Natural killer cell (primary cell): Measurements from ENCODE around the gene FMO5. TPM values are rescaled to one million over a fixed set of nuclear protein-coding genes. Genes with fewer than 3 reads are reported as not detected.
"Not testable (repeated sequence)": the region's sequence is repeated elsewhere in the genome, so short reads cannot be mapped to it uniquely, and the experiment has no call there.

Source experiments
- ATAC-seq, 3 donors: fragments of 150-1000 bp in 2 of 3; fragments of 200-7000 bp in 1 of 3; cut with Tn5 transposase; 1 replicate in 1 of 3; 2 replicates in 2 of 3; pipeline ENCODE4 v1.10.0; 2021; ENCODE audit warnings: mild to moderate bottlenecking in 2 of 3, moderate library complexity in 2 of 3
- DNase-seq, 2 donors: peaks; one replicate each; pipeline versions ENCODE4 v3.0.0 to v3.0.0-alpha.2; 2013 to 2021; ENCODE audit warnings: mixed read lengths in 1 of 2
- H3K27ac ChIP-seq: one replicate; pipeline ENCODE4 v1.5.1; 2013; ENCODE audit warnings: mild to moderate bottlenecking, low read length
- H3K27me3 ChIP-seq: one replicate; pipeline ENCODE4 v1.6.1; 2013; ENCODE audit warnings: low read length; ENCODE audit not compliant: control insufficient read depth, insufficient read depth
- H3K36me3 ChIP-seq: one replicate; pipeline ENCODE4 v1.6.1; 2013; ENCODE audit warnings: low read length; ENCODE audit not compliant: control insufficient read depth, insufficient read depth
- H3K4me1 ChIP-seq: one replicate; pipeline ENCODE4 v1.6.1; 2013; ENCODE audit warnings: low read length; ENCODE audit not compliant: control insufficient read depth, insufficient read depth
- H3K4me3 ChIP-seq: one replicate; pipeline ENCODE4 v1.5.1; 2013; ENCODE audit warnings: low read length
- H3K9me3 ChIP-seq: one replicate; pipeline ENCODE4 v1.6.1; 2013; ENCODE audit warnings: low read length; ENCODE audit not compliant: control insufficient read depth, insufficient read depth
- H3K27ac Mint-ChIP-seq, 2 donors: one replicate each; pipeline ENCODE4 v1.8.0; 2022; ENCODE audit warnings: mild to moderate bottlenecking in 2 of 2, mixed read lengths in 2 of 2, moderate library complexity in 1 of 2
- H3K27me3 Mint-ChIP-seq, 2 donors: one replicate each; pipeline ENCODE4 v1.8.0; 2022; ENCODE audit warnings: low read depth in 2 of 2, mixed read lengths in 2 of 2
- H3K36me3 Mint-ChIP-seq: one replicate; pipeline ENCODE4 v1.8.0; 2022; ENCODE audit warnings: mixed read lengths
- H3K4me1 Mint-ChIP-seq, 2 donors: one replicate each; pipeline ENCODE4 v1.8.0; 2022; ENCODE audit warnings: mixed read lengths in 2 of 2
- H3K4me3 Mint-ChIP-seq: one replicate; pipeline ENCODE4 v1.8.0; 2022; ENCODE audit warnings: mild to moderate bottlenecking, moderate library complexity, mixed read lengths
- H3K9me3 Mint-ChIP-seq, 2 donors: one replicate each; pipeline ENCODE4 v1.8.0; 2022; ENCODE audit warnings: mixed read lengths in 2 of 2
- CTCF ChIP-seq: fragments of 200-600 bp; IDR thresholded peaks from one replicate; pipeline ENCODE4 v1.8.0; 2022; ENCODE audit warnings: antibody characterized with exemption
- WGBS: methylation state at CpG from one replicate; pipeline ENCODE4 v1.1.7; 2013; ENCODE audit warnings: missing lambda C conversion rate; ENCODE audit not compliant: insufficient coverage; 5-methylcytosine and 5-hydroxymethylcytosine counted together
- intact Hi-C: fragments of 100-400 bp; cut with micrococcal nuclease; formaldehyde crosslinking; loops from one replicate; pipeline ENCODE4 v1.14.2; 2022
- total RNA-seq, 4 donors: library from RNA; stranded (reverse); fragments of 120-200 nt in 1 of 4; gene quantifications; one replicate each; pipeline versions ENCODE4 v1.2.3 to v1.2.4, GENCODE V29; 2013 to 2022

The FMO5 gene
- total RNA-seq, 3 donors from 2014 or later (not counting 1 experiment from before 2014, with no cell fraction given): 5.8 to 6.0 (median 6.0) TPM

DNA sequence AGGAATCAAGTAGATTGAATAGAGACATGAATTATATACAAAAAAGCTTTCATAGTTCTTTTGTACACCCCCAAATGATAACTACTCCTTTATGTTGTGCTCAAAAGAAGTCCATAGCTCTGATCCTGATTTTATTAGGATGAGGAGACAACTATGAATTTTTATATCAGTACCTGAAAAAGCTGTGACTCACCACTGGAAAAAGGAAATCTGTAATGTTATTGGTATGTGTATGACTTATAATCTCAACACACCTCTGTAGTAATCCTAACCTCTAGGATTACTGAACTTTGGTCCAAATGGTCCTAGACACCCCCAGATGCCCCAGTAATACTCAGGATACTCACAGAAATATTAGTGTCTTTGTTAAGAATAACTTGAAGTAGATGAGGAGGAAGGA is 63.0 kb downstream of the FMO5 start:
- TF ChIP-seq CTCF: no peak
- Mint-ChIP-seq H3K27me3 (no peaks in the 10 kb centered on the region), H3K4me3 (no peak overlapping the region), H3K4me1 (peaks cover 0 to 10% of the 10 kb centered on the region in 2 donors), H3K36me3 (peaks cover 31% of the 10 kb centered on the region), H3K9me3 (no peaks in the 10 kb centered on the region), H3K27ac (no peak overlapping the region)
- Histone ChIP-seq H3K27me3 (no peaks in the 10 kb centered on the region), H3K36me3 (peaks cover 68% of the 10 kb centered on the region), H3K9me3 (no peaks in the 10 kb centered on the region), H3K4me3 (no peak overlapping the region), H3K27ac (no peak overlapping the region), H3K4me1 (no peaks in the 10 kb centered on the region)
- no peak for ATAC-seq
- intact Hi-C loops: no loop called here
- DNase-seq: no peak

DNA sequence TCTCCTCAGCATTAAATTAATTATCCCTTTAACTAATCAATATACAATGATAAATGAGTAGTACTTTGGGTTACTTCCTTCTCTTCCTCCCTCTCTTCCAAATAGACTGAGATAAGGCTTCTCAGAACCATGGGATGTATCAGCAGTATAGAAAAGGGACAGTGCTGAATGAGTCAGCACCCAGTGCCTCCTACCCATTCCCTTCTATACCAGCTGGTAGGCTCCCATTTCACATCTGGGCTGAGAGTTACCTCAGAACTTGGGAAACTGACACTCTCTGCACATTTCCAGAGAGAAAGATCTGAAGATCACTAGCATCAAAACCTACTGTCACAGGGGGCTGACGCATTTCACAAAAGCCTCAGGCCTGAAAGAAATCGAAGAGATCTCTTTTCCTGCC is 68.0 kb downstream of the FMO5 start:
- no CpG with 5 or more reads among the region's 2 CpGs for WGBS
- intact Hi-C loops, H3K27me3 ChIP-seq, H3K4me3 ChIP-seq, H3K27ac Mint-ChIP-seq, DNase-seq, ATAC-seq, H3K4me1 Mint-ChIP-seq, H3K27ac ChIP-seq, H3K9me3 Mint-ChIP-seq, H3K4me3 Mint-ChIP-seq, H3K27me3 Mint-ChIP-seq, H3K4me1 ChIP-seq, H3K9me3 ChIP-seq: not testable (repeated sequence)
- H3K36me3 Mint-ChIP-seq: peaks cover 41% of the 10 kb centered on the region
- peaks cover 56% of the 10 kb centered on the region for H3K36me3 ChIP-seq

DNA sequence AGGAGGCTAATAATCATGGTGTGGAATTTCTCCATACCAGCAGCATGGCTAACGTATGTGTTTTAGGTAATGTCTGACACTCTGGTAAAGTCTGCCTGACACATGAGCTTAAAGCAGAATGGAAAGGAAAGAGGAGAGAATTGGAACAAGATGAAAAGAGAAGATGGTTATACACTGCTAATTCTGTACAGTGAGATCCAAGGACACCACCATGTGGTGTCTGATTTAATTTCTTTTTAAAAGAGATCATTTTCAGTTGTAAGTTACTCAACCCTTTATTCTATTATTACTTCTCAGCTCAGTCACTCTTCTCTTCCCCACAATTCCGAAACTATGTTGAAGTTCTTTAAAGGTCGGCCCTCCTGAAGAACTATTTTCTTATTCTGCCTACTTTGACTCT is 68.5 kb downstream of the FMO5 start:
- no peaks in the 10 kb centered on the region for H3K4me1 ChIP-seq
- peaks cover 52% of the 10 kb centered on the region for H3K36me3 ChIP-seq
- H3K9me3 Mint-ChIP-seq: no peaks in the 10 kb centered on the region
- H3K4me3 ChIP-seq: no peak overlapping the region
- intact Hi-C loops: no loop called here
- H3K9me3 ChIP-seq: no peaks in the 10 kb centered on the region
- no peaks in the 10 kb centered on the region for H3K4me1 Mint-ChIP-seq
- no peaks in the 10 kb centered on the region for H3K27me3 Mint-ChIP-seq
- H3K4me3 Mint-ChIP-seq: no peak overlapping the region
- DNase-seq (no peak), ATAC-seq (no peak)
- peaks cover 41% of the 10 kb centered on the region for H3K36me3 Mint-ChIP-seq
- H3K27ac Mint-ChIP-seq: no peak overlapping the region
- no peak for TF ChIP-seq CTCF
- no peak overlapping the region for H3K27ac ChIP-seq
- no peaks in the 10 kb centered on the region for H3K27me3 ChIP-seq
- 100% methylated on average over 3 of the region's 3 CpGs for WGBS

DNA sequence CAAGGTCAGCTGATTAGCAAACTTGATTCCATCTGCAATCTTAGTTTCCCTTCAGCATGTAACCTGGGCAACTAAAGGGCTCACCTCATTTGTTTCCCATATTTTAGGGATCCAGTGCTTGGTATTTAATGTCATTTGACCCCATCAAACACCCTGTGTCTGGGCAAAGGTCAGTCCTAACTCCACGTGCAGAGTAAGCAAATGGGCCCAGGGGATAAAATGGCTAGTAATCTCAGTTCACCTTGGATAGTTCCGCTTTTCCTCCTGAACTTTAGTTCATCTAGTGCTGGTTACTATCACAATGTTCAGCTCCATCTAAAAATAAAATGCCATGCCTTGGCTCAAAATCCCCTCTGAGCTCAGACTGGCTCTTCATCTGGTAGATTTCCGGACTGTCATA is 72.4 kb downstream of the FMO5 start:
- H3K36me3 ChIP-seq: peaks cover 15% of the 10 kb centered on the region
- H3K4me3 ChIP-seq: no peak overlapping the region
- DNase-seq (no peak), ATAC-seq (no peak)
- no peaks in the 10 kb centered on the region for H3K4me1 ChIP-seq
- Mint-ChIP-seq H3K4me1 (no peaks in the 10 kb centered on the region), H3K36me3 (peaks cover 16% of the 10 kb centered on the region), H3K4me3 (no peak overlapping the region), H3K27me3 (no peaks in the 10 kb centered on the region), H3K27ac (no peak overlapping the region), H3K9me3 (no peaks in the 10 kb centered on the region)
- intact Hi-C loops: no loop called here
- no peak for TF ChIP-seq CTCF
- H3K27ac ChIP-seq: no peak overlapping the region
- WGBS: 97% methylated on average over 3 of the region's 3 CpGs
- no peaks in the 10 kb centered on the region for H3K27me3 ChIP-seq
- no peaks in the 10 kb centered on the region for H3K9me3 ChIP-seq
